Activated T-cell treated with anti-CD3 and anti-CD28 coated beads for 48 hours (primary cell): Measurements from ENCODE around the gene ANKS1B.

ENCODE experiments used
- DNase-seq: peaks from one replicate; pipeline ENCODE4 v3.0.0-alpha.2; 2020; ENCODE audit warnings: low read depth

Gene ANKS1B

GRCh38 chr12:98939350-98939749 is 1045.4 kb downstream of the ANKS1B start:
- DNase-seq = no peak

- DNase-seq = no peak
Observed at GRCh38 chr12:98935847-98936246, 1048.9 kb downstream of the ANKS1B start.

- no peak for DNase-seq
Observed at GRCh38 chr12:98922871-98923270, 1061.9 kb downstream of the ANKS1B start.

DNA sequence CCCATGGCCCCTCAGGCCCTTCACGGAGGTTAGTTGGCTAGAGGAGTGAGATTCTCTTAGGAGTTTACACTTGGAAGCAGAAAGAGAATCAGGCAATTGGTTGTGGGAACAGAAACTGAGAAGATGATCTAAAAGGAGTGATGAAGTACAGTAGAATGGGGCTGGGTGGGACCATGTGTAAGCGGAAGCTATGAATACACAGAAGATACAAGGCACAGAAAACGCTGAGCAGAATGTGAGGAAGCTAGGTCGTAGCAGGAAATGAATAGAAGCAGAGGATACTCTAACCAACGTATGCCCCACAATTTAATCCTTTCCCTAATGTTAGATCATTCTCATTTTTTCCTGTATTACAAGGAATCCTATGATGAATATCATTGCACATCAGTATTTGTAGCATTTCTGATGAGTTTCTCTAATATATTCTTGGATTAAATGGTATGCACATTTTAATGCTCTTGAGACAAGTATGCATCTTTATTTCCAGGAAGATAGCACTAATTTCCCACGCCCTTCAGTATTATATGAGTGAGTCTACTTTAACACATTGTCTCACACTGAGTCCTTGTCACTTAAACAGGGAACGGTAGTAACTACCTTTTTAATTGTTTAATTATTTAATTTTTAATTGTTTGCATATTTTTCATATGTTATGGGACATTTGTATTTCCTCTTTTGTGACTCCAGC is 1066.4 kb downstream of the ANKS1B start:
- no peak for DNase-seq

DNA sequence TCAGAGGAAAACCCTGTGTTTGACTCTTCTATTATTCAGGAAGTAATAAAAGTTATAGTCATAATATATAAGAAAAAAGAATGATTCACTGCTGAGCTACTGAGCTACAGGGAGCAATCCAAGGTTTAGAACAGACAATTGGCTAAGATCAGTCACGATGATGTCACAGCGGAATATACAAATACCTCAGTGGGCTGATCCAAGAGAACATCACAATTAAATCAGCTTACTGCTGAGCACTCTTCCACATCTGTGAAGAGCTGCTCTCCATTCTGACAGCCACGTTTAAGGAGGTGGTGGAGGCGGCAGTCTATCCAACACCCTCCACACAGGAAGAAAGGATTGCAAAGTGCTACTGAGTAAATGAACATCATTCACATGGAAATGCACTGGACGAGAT is 1068.6 kb downstream of the ANKS1B start:
- DNase-seq = no peak

GRCh38 chr12:98912401-98912974 is 1072.2 kb downstream of the ANKS1B start:
- DNase-seq = no peak

DNA sequence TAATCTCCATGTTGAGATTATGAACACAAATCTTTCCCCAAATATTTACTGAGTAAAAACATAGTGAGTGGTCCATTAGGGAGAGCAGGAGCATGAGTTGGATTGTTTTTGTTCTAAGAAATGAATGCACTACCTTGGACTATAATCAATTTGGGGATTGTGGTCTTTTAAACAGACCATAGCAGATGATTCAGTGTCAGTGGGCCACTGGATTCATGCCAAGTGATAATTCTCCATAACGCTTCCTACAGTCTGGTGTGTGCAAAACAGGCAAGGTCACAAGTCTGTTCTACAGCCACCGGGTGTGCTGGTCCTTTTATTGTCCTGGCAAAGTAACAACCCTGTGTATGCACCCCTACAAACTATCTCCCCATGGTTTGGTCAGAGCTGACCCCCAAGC is 1073.3 kb downstream of the ANKS1B start:
- no peak for DNase-seq

GRCh38 chr12:98909746-98910145 is 1075.0 kb downstream of the ANKS1B start:
- no peak for DNase-seq

- DNase-seq = no peak
Observed at GRCh38 chr12:98908866-98909265, 1075.9 kb downstream of the ANKS1B start.

GRCh38 chr12:98903875-98904274 is 1080.9 kb downstream of the ANKS1B start:
- no peak for DNase-seq

DNA sequence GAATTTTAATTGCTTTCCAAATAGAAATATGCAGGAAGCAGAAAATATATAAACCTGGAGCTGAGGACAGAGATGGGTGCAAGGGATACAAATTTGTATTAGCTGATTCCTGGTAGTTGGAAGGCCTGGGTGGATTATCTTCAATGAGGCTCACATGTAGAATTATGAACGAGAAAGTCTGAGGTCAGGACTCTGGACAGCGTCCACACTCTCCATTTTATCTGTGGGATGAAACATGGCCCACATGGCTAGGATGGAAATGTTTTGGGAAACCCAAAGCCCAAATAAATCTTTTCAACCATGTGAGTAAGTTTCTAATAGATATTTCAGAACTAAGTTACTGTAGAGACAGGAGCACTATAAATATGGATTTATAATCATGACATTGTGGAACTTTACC is 1083.5 kb downstream of the ANKS1B start:
- DNase-seq = no peak

- DNase-seq = no peak
Observed at GRCh38 chr12:98896938-98897337, 1087.8 kb downstream of the ANKS1B start.

DNA sequence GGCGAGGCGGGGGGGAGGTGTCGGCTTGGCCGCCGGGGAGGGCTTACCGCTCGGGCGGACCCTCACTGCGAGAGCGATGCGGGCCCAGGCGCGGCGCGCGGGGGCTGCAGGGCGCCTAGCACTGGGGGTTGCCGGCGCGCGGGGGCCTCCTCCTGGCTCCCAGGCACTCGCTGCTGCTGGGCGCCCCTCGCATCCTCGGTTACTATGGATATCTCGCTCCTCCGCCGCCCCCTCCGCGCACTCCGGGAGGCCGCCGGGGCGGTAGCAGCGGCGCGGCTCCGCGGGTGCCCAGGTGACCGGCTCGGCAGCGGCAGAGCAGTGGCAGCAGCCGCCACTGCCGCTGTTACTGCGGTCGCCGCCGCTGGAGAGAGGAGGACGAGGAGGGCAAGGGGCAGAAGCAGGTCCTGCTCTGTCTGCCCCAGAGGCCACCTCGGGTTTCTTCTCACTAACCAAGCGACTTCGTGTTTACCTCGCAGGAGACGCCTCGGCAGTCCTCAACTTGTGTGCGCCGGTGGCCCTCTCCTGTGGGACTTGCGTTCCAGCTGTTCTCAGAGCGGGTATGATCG is 1089.6 kb downstream of the ANKS1B start:
- no peak for DNase-seq

DNA sequence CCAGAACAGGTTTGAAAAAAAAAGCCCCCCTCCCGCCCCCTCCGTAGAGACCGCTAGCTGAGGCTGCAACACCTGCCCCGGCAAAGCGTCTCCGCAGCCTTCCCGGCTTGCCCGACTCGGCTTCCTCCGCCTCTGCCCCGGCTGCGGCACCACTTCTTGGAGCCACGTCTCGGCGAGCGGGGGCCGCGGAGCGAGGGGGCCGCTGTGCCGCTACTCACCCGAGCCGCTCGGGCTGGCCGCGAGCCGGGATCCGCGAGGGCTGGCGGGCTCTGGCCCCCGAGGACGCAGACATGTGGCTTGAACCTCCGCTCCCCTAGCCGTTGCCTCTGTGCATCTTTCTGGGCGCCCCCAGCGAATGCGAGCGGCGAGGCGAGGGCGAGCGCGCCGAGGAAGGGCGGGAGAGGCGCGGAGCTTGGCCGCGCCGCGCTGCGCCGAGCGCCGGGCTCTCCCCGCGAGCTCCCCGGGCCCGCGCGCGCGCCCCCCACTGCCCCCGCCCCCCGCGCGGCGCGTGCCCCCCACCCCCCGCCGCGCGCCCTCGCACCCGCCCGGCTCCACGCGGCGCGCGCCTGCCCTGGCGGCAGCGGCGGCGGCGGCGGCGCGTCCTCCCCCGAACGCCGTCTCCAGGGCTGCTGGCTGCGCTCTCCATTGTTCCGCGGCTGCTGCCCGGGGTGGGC is 1090.2 kb downstream of the ANKS1B start:
- no peak for DNase-seq

- no peak for DNase-seq
Observed at GRCh38 chr12:98893675-98894411, 1090.9 kb downstream of the ANKS1B start.

DNA sequence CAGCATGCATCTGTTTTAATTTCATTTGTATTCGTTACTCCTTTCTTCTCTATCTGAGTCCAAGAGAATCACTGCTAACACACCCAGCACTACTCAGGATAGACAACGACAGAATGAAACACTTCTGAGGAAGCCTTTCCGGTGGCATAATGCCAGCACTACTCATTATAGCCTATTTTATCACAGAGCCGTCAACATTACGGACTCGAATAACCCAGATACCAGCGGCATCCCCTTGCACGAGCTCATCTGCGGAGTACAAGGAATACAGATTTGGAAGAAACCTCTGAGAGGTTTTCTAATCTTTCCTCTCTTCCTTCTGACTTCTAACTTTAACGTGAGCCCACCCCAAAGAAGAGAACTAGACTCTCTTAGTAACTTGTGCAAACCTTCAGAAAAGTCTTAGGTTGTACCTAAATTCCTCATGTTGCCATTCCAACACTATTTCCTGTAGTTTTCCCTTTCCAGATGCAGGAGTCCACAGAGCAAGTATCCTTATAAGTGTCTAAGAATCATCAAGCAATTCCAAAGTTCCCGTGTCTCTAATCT is 1091.5 kb downstream of the ANKS1B start:
- no peak for DNase-seq

DNA sequence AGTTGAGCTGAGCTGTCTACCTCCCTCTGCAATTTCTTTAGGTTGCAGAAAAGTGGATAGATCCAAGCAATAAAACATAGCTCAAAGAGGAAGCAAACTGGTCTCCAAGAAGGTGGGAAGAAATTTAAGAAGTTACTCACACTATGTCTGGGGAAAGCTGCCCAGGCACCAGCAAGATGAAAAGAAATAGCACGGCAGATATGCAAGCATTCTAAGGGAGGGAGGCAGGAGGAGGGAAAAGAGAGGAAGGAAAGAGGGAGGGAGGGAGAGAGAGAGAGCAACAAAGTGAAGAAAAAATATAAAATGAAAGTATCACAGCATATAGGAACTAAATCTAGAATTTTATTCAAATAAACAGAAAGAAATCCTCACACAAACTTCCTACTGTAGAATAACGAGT is 1099.0 kb downstream of the ANKS1B start:
- DNase-seq = no peak

GRCh38 chr12:98883231-98883630 is 1101.5 kb downstream of the ANKS1B start:
- no peak for DNase-seq

GRCh38 chr12:98882526-98882925 is 1102.2 kb downstream of the ANKS1B start:
- no peak for DNase-seq

- no peak for DNase-seq
Observed at GRCh38 chr12:98873776-98874175, 1111.0 kb downstream of the ANKS1B start.

DNA sequence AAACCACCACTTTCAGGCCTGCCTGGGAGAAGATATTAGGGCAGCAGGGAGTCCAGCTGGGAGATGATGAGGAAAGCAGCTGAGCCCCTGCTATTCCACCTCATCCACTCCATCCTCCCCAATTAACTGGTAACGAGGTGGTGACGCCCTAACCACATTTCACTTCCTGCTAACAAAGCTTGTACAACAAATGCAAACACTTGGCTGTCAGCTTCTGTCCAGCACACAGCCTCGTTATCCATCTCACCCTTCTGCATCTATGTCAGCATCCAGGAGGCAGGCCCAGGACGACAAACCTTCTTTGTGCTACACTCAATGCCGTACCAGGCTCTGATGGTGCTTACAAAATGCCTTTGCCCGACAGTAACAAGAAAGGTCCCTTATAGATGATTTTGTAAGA is 1114.2 kb downstream of the ANKS1B start:
- no peak for DNase-seq

DNA sequence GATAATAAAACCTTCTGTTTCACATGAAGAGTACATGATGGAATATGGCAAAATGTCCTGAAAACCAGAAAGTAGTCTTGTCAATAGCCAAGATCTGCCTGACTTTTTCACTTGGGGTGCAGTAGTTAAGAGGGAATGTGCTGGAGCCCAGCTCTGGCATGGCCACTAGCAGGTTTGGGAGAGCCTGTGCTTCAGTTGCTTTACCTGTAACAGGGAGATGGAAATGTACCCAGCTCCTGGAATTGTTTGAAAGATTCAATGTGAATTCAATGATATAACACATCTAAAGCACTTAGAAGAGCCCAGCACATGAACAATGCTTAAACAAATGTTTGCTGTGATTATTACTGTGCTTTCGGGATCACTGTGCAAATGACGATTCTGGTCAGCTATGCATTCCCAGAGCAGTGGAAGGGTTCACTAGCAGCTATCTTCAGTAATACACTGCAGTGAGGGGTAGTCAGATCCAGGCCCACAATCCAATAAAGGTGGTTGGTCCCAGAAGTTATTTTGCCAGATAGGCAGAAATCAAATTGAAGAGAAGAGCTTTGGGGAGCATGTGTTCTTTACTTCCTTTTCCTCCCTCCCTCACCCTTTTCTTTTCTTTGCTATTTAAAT is 1114.7 kb downstream of the ANKS1B start:
- no peak for DNase-seq
